ENCODE measurements around the gene CSTF1. TPM values are rescaled to one million over a fixed set of nuclear protein-coding genes. Genes with fewer than 3 reads are reported as not detected.

The CSTF1 gene
- total RNA-seq, 4 donors from 2014 or later: 5.2 to 21.8 (median 14.2) TPM

- intact Hi-C loops (cut with DNase I; ENCODE audit: low total_unique reads): no loop called here
- H3K9me3 ChIP-seq: no peaks in the 10 kb centered on the region
- no peak overlapping the region for H3K27ac ChIP-seq
- H3K4me1 ChIP-seq: peaks cover 0 to 9% (median 2%) of the 10 kb centered on the region in 4 donors
- DNase-seq: no peak
- H3K27me3 ChIP-seq: no peaks in the 10 kb centered on the region
- in situ Hi-C loops (cut with MboI; ENCODE audit: low pct_ligation_motif_present in 1 of 4, low pct_unique_long_range_greater_than_20kb in 1 of 4, low sequenced_read_pairs in 3 of 4): no loop called here
- 54 to 73% methylated on average over 4 to 8 of the region's 8 CpGs for WGBS, 2 donors (ENCODE audit: low coverage in 1 of 2)
- H3K36me3 ChIP-seq: no peaks in the 10 kb centered on the region
- no peak overlapping the region for H3K4me3 ChIP-seq
- TF ChIP-seq CTCF (IDR thresholded peaks at IDR 0.05) (no peak), POLR2A (IDR thresholded peaks at IDR 0.05) (no peak), EP300 (IDR thresholded peaks at IDR 0.05; ENCODE audit: low read depth) (no peak), POLR2AphosphoS5 (IDR thresholded peaks at IDR 0.05) (no peak)
These were observed 36.4 kb downstream of the CSTF1 start for GRCh38 chr20:56428881-56429280.

GRCh38 chr20:56429502-56429901, 37.1 kb downstream of the CSTF1 start:
- no peak overlapping the region for H3K27ac ChIP-seq
- no peaks in the 10 kb centered on the region for H3K9me3 ChIP-seq
- no peaks in the 10 kb centered on the region for H3K36me3 ChIP-seq
- intact Hi-C loops (cut with DNase I; ENCODE audit: low total_unique reads): no loop called here
- WGBS, 2 donors (ENCODE audit: low coverage in 1 of 2): 11 to 61% methylated on average over 1 to 6 of the region's 6 CpGs
- DNase-seq: no peak
- TF ChIP-seq EP300 (IDR thresholded peaks at IDR 0.05; ENCODE audit: low read depth) (no peak), POLR2A (IDR thresholded peaks at IDR 0.05) (no peak), CTCF (IDR thresholded peaks at IDR 0.05) (no peak), POLR2AphosphoS5 (IDR thresholded peaks at IDR 0.05) (no peak)
- peaks cover 0 to 9% (median 2%) of the 10 kb centered on the region in 4 donors for H3K4me1 ChIP-seq
- H3K27me3 ChIP-seq: no peaks in the 10 kb centered on the region
- in situ Hi-C loops (cut with MboI; ENCODE audit: low pct_ligation_motif_present in 1 of 4, low pct_unique_long_range_greater_than_20kb in 1 of 4, low sequenced_read_pairs in 3 of 4): no loop called here
- no peak overlapping the region for H3K4me3 ChIP-seq

GRCh38 chr20:56429941-56430340, 37.5 kb downstream of the CSTF1 start:
- DNase-seq: no peak
- Histone ChIP-seq H3K4me3 (no peak overlapping the region), H3K36me3 (no peaks in the 10 kb centered on the region), H3K27ac (no peak overlapping the region), H3K4me1 (peaks cover 0 to 9% (median 2%) of the 10 kb centered on the region in 4 donors), H3K9me3 (no peaks in the 10 kb centered on the region), H3K27me3 (no peaks in the 10 kb centered on the region)
- intact Hi-C loops (cut with DNase I; ENCODE audit: low total_unique reads) (no loop called here), in situ Hi-C loops (cut with MboI; ENCODE audit: low pct_ligation_motif_present in 1 of 4, low pct_unique_long_range_greater_than_20kb in 1 of 4, low sequenced_read_pairs in 3 of 4) (no loop called here)
- TF ChIP-seq POLR2AphosphoS5 (IDR thresholded peaks at IDR 0.05): no peak
- TF ChIP-seq POLR2A (IDR thresholded peaks at IDR 0.05): no peak
- 56% methylated on average over 4 of the region's 4 CpGs for WGBS, 2 donors (ENCODE audit: low coverage in 1 of 2)

- Histone ChIP-seq H3K4me1 (peaks cover 0 to 9% (median 2%) of the 10 kb centered on the region in 4 donors), H3K9me3 (no peaks in the 10 kb centered on the region), H3K27me3 (no peaks in the 10 kb centered on the region), H3K36me3 (no peaks in the 10 kb centered on the region), H3K4me3 (no peak overlapping the region), H3K27ac (no peak overlapping the region)
- 71 to 80% methylated on average over 3 to 4 of the region's 4 CpGs for WGBS, 2 donors (ENCODE audit: low coverage in 1 of 2)
- DNase-seq: no peak
- TF ChIP-seq POLR2A (IDR thresholded peaks at IDR 0.05) (no peak), CTCF (IDR thresholded peaks at IDR 0.05) (no peak), EP300 (IDR thresholded peaks at IDR 0.05; ENCODE audit: low read depth) (no peak), POLR2AphosphoS5 (IDR thresholded peaks at IDR 0.05) (no peak)
- in situ Hi-C loops (cut with MboI; ENCODE audit: low pct_ligation_motif_present in 1 of 4, low pct_unique_long_range_greater_than_20kb in 1 of 4, low sequenced_read_pairs in 3 of 4) (no loop called here), intact Hi-C loops (cut with DNase I; ENCODE audit: low total_unique reads) (no loop called here)
These were observed 38.0 kb downstream of the CSTF1 start for GRCh38 chr20:56430461-56430860.

- H3K27ac ChIP-seq: no peak overlapping the region
- no peak for TF ChIP-seq POLR2AphosphoS5 (IDR thresholded peaks at IDR 0.05)
- no peak for TF ChIP-seq EP300 (IDR thresholded peaks at IDR 0.05; ENCODE audit: low read depth)
- no peak for TF ChIP-seq POLR2A (IDR thresholded peaks at IDR 0.05)
- in situ Hi-C loops (cut with MboI; ENCODE audit: low pct_ligation_motif_present in 1 of 4, low pct_unique_long_range_greater_than_20kb in 1 of 4, low sequenced_read_pairs in 3 of 4) (no loop called here), intact Hi-C loops (cut with DNase I; ENCODE audit: low total_unique reads) (no loop called here)
- no peak for DNase-seq
- peaks cover 0 to 9% (median 2%) of the 10 kb centered on the region in 4 donors for H3K4me1 ChIP-seq
- no peak overlapping the region for H3K4me3 ChIP-seq
- H3K27me3 ChIP-seq: no peaks in the 10 kb centered on the region
- 83 to 100% methylated on average over 1 of the region's 1 CpG for WGBS, 2 donors (ENCODE audit: low coverage in 1 of 2)
- no peaks in the 10 kb centered on the region for H3K9me3 ChIP-seq
- no peaks in the 10 kb centered on the region for H3K36me3 ChIP-seq
These were observed 38.5 kb downstream of the CSTF1 start for GRCh38 chr20:56430957-56431356.

All from transverse colon (tissue), 4 donors.